WI38 (cell line): Measurements from ENCODE around the gene COMTD1.

ENCODE experiments used
- H3K4me3 ChIP-seq: 2 replicates; pipeline ENCODE4 v1.5.1; 2011; ENCODE audit warnings: low read depth, mild to moderate bottlenecking, control low read depth, low read length
- TF ChIP-seq, protein P1 (sequence below): IDR thresholded peaks from 2 replicates; pipeline ENCODE4 v1.5.1; 2012; ENCODE audit warnings: low read depth, mild to moderate bottlenecking, control low read depth, low read length

COMTD1 gene

GRCh38 chr10:75186310-75186709 lies 49.4 kb downstream of the COMTD1 start:
- TF ChIP-seq, protein P1, sequence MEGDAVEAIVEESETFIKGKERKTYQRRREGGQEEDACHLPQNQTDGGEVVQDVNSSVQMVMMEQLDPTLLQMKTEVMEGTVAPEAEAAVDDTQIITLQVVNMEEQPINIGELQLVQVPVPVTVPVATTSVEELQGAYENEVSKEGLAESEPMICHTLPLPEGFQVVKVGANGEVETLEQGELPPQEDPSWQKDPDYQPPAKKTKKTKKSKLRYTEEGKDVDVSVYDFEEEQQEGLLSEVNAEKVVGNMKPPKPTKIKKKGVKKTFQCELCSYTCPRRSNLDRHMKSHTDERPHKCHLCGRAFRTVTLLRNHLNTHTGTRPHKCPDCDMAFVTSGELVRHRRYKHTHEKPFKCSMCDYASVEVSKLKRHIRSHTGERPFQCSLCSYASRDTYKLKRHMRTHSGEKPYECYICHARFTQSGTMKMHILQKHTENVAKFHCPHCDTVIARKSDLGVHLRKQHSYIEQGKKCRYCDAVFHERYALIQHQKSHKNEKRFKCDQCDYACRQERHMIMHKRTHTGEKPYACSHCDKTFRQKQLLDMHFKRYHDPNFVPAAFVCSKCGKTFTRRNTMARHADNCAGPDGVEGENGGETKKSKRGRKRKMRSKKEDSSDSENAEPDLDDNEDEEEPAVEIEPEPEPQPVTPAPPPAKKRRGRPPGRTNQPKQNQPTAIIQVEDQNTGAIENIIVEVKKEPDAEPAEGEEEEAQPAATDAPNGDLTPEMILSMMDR = no peak
- no peak overlapping the region for H3K4me3 ChIP-seq
